A549 (cell line): ENCODE measurements around the gene CYP21A2.
"Not testable (repeated sequence)": the region's sequence is repeated elsewhere in the genome, so short reads cannot be mapped to it uniquely, and the experiment has no call there.

ENCODE experiments used
- CTCF ChIP-seq: fragments of >200 bp; sonication (Bioruptor Twin); formaldehyde crosslinking; IDR thresholded peaks from 3 replicates; pipeline ENCODE4 v1.5.1; 2016
- ESRRA ChIP-seq: fragments of 150-350 bp; IDR thresholded peaks from 2 replicates; pipeline ENCODE4 v1.6.1; 2014; ENCODE audit warnings: mild to moderate bottlenecking, low read length, borderline replicate concordance
- HOXA7 ChIP-seq: fragments of 250-450 bp; sonication (Bioruptor Pico); IDR thresholded peaks from 2 replicates; pipeline ENCODE4 v1.5.0; 2020; ENCODE audit warnings: mild to moderate bottlenecking, moderate library complexity
- KDM1A ChIP-seq: fragments of 200-600 bp; sonication (generic); IDR thresholded peaks from 2 replicates; pipeline ENCODE4 v1.6.1; 2016; ENCODE audit warnings: low read depth, mild to moderate bottlenecking
- MAX ChIP-seq: IDR thresholded peaks from 2 replicates; pipeline ENCODE4 v1.6.1; 2012
- POLR2A ChIP-seq: IDR thresholded peaks from 2 replicates; pipeline ENCODE4 v1.6.1; 2012; ENCODE audit warnings: mild to moderate bottlenecking, low read length
- RAD21 ChIP-seq, 2 experiments: fragments of >200 bp in 1 of 2; sonication (Bioruptor Twin) in 1 of 2; formaldehyde crosslinking in 1 of 2; IDR thresholded peaks in 1 of 2; conservative IDR thresholded peaks in 1 of 2; 2 replicates in 1 of 2; 3 replicates in 1 of 2; pipeline ENCODE4 v1.6.1; 2012 to 2018; ENCODE audit warnings: inconsistent platforms in 1 of 2
- RARB ChIP-seq: fragments of 250-450 bp; sonication (Bioruptor Pico); IDR thresholded peaks from 2 replicates; pipeline ENCODE4 v1.8.0; 2021; ENCODE audit warnings: mild to moderate bottlenecking, moderate library complexity
- RCOR1 ChIP-seq: fragments of 150-350 bp; IDR thresholded peaks from 2 replicates; pipeline ENCODE4 v1.6.1; 2014; ENCODE audit warnings: antibody characterized with exemption, low read length, low read depth
- REST ChIP-seq: fragments of 200-600 bp; sonication (generic); IDR thresholded peaks from 2 replicates; pipeline ENCODE4 v1.6.1; 2016; ENCODE audit warnings: antibody characterized with exemption, mild to moderate bottlenecking, moderate library complexity
- RFX5 ChIP-seq: fragments of 450-650 bp; IDR thresholded peaks from 2 replicates; pipeline ENCODE4 v1.7.1; 2014; ENCODE audit warnings: antibody characterized with exemption, mild to moderate bottlenecking, moderate library complexity
- USF2 ChIP-seq: fragments of 450-650 bp; IDR thresholded peaks from 2 replicates; pipeline ENCODE4 v1.6.1; 2014; ENCODE audit warnings: antibody characterized with exemption
- ZFP36 ChIP-seq: fragments of 450-650 bp; IDR thresholded peaks from 2 replicates; pipeline ENCODE4 v1.6.1; 2014; ENCODE audit warnings: borderline replicate concordance; ENCODE audit not compliant: partially characterized antibody
- ZSCAN20 ChIP-seq: fragments of 250-450 bp; sonication (Bioruptor Pico); IDR thresholded peaks from 2 replicates; pipeline ENCODE4 v1.8.0; 2022; ENCODE audit warnings: mild to moderate bottlenecking, moderate library complexity

GRCh38 chr6:32005991-32006529 lies 32.2 kb upstream of the CYP21A2 start:
- TF ChIP-seq RCOR1; USF2; POLR2A; HOXA7 (CRISPR knock-in tag); ESRRA; RARB (CRISPR knock-in tag); MAX; CTCF; KDM1A; RFX5; REST; RAD21 (conservative IDR thresholded peaks at IDR 0.05 in 1 of 2, IDR thresholded peaks at IDR 0.05 in 1 of 2); ZSCAN20 (CRISPR knock-in tag); ZFP36: not testable (repeated sequence)
